Measurements from ENCODE around the gene NR3C1. TPM values are rescaled to one million over a fixed set of nuclear protein-coding genes. Genes with fewer than 3 reads are reported as not detected.

NR3C1 gene
- polyA plus RNA-seq, 1 donor from 2014 or later, result 2.3 TPM

DNA sequence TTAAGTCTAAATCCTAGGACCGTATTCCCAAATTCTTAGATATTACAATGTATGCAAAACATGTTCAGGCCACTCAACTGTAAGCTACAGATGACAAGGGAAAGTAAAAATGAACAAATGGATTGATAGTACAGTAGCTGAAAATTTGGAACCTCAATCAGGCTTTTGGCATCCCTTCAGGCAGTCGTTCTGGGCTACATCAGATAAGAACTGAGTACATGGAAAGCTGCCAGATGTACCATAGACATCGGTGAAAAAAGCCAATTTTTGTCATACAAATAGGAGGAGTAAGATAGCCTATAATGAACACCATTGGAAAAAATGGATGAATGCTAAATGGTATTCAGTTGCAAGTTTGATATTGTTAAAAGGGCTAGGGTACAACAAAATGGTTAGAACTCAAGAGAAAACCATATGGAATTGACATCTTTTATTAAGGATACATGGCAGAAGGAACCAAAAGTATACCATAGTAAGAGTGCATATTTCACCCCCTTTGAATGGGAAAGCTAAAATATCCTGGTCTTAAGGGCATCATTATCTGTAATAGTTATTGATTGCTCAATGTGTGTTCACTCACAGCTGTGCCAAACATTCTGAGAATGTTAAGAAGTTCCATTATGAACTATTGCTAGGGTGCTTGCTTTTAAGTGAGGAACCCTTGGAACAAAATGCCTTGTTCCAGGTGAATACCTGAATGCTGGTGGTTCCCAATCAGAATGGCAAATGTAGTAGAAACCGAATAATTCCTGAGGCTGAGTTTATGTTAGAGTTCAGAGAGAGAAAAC is 86.4 kb downstream of the NR3C1 start:
- no peaks in the 10 kb centered on the region for H3K79me2 ChIP-seq (replicated peaks; ENCODE audit: insufficient read depth, low read length)
- no peak overlapping the region for H3K4me3 ChIP-seq (ENCODE audit: low read length)
- H3K9me3 ChIP-seq (ENCODE audit: low read length), result no peaks in the 10 kb centered on the region
- H3K27me3 ChIP-seq (ENCODE audit: insufficient read depth, low read depth, low read length), result no peaks in the 10 kb centered on the region
- no peak for TF ChIP-seq EZH2 (IDR thresholded peaks at IDR 0.05; ENCODE audit: borderline replicate concordance, insufficient read depth, low read length, poor library complexity, severe bottlenecking)
- TF ChIP-seq, protein P1, sequence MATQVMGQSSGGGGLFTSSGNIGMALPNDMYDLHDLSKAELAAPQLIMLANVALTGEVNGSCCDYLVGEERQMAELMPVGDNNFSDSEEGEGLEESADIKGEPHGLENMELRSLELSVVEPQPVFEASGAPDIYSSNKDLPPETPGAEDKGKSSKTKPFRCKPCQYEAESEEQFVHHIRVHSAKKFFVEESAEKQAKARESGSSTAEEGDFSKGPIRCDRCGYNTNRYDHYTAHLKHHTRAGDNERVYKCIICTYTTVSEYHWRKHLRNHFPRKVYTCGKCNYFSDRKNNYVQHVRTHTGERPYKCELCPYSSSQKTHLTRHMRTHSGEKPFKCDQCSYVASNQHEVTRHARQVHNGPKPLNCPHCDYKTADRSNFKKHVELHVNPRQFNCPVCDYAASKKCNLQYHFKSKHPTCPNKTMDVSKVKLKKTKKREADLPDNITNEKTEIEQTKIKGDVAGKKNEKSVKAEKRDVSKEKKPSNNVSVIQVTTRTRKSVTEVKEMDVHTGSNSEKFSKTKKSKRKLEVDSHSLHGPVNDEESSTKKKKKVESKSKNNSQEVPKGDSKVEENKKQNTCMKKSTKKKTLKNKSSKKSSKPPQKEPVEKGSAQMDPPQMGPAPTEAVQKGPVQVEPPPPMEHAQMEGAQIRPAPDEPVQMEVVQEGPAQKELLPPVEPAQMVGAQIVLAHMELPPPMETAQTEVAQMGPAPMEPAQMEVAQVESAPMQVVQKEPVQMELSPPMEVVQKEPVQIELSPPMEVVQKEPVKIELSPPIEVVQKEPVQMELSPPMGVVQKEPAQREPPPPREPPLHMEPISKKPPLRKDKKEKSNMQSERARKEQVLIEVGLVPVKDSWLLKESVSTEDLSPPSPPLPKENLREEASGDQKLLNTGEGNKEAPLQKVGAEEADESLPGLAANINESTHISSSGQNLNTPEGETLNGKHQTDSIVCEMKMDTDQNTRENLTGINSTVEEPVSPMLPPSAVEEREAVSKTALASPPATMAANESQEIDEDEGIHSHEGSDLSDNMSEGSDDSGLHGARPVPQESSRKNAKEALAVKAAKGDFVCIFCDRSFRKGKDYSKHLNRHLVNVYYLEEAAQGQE (IDR thresholded peaks at IDR 0.05; ENCODE audit: borderline replicate concordance), result no peak
- TF ChIP-seq EP300 (conservative IDR thresholded peaks at IDR 0.05; ENCODE audit: poor library complexity, severe bottlenecking), result no peak
- no peak for TF ChIP-seq POLR2AphosphoS5 (IDR thresholded peaks at IDR 0.05)
- no peak for TF ChIP-seq RAD21 (conservative IDR thresholded peaks at IDR 0.05)
- no peak overlapping the region for H3K9ac ChIP-seq (ENCODE audit: low read length)
- no peak overlapping the region for H3K27ac ChIP-seq (ENCODE audit: low read length)
- no peaks in the 10 kb centered on the region for H3F3A ChIP-seq (ENCODE audit: insufficient read depth, low read length, poor library complexity, severe bottlenecking)
- H3K36me3 ChIP-seq (ENCODE audit: insufficient read depth, low read length), result no peaks in the 10 kb centered on the region
- no peak overlapping the region for H3K4me2 ChIP-seq (ENCODE audit: low read length)
- H4K20me1 ChIP-seq (ENCODE audit: insufficient read depth), result no peaks in the 10 kb centered on the region
- H2AFZ ChIP-seq (ENCODE audit: low read depth, low read length), result no peak overlapping the region
- H3K9me2 ChIP-seq (ENCODE audit: insufficient read depth, low read length), result no peaks in the 10 kb centered on the region

- Histone ChIP-seq H3K27me3 (ENCODE audit: insufficient read depth, low read depth, low read length) (no peaks in the 10 kb centered on the region), H4K20me1 (ENCODE audit: insufficient read depth) (no peaks in the 10 kb centered on the region), H3K9me2 (ENCODE audit: insufficient read depth, low read length) (no peaks in the 10 kb centered on the region), H3K27ac (ENCODE audit: low read length) (no peak overlapping the region), H3F3A (ENCODE audit: insufficient read depth, low read length, poor library complexity, severe bottlenecking) (no peaks in the 10 kb centered on the region), H3K4me3 (ENCODE audit: low read length) (no peak overlapping the region), H3K36me3 (ENCODE audit: insufficient read depth, low read length) (no peaks in the 10 kb centered on the region), H2AFZ (ENCODE audit: low read depth, low read length) (no peak overlapping the region), H3K4me2 (ENCODE audit: low read length) (no peak overlapping the region), H3K9me3 (ENCODE audit: low read length) (no peaks in the 10 kb centered on the region), H3K79me2 (replicated peaks; ENCODE audit: insufficient read depth, low read length) (no peaks in the 10 kb centered on the region), H3K9ac (ENCODE audit: low read length) (no peak overlapping the region)
- TF ChIP-seq, protein P1 (IDR thresholded peaks at IDR 0.05; ENCODE audit: borderline replicate concordance), result no peak
- TF ChIP-seq EZH2 (IDR thresholded peaks at IDR 0.05; ENCODE audit: borderline replicate concordance, insufficient read depth, low read length, poor library complexity, severe bottlenecking), result no peak
- TF ChIP-seq TAF1 (IDR thresholded peaks at IDR 0.05; ENCODE audit: low read depth), result no peak
- TF ChIP-seq POLR2AphosphoS5 (IDR thresholded peaks at IDR 0.05), result no peak
- no peak for TF ChIP-seq EP300 (conservative IDR thresholded peaks at IDR 0.05; ENCODE audit: poor library complexity, severe bottlenecking)
- no peak for TF ChIP-seq CTCF (IDR thresholded peaks at IDR 0.05; ENCODE audit: poor library complexity, severe bottlenecking)
- TF ChIP-seq RAD21 (conservative IDR thresholded peaks at IDR 0.05), result no peak
- TF ChIP-seq SMC3 (conservative IDR thresholded peaks at IDR 0.05; ENCODE audit: poor library complexity), result no peak
- no peak for TF ChIP-seq MXI1 (conservative IDR thresholded peaks at IDR 0.05; ENCODE audit: poor library complexity, severe bottlenecking)
Measured at GRCh38 chr5:143316337-143316736, 87.1 kb downstream of the NR3C1 start.

Measured in neural cell (in vitro differentiated cells).